DOHH2 (cell line): ENCODE data around the gene PROSER1.

Source experiments
- H3F3A ChIP-seq: fragments of 200-600 bp; sonication (generic), shearing (Covaris generic); 2 replicates; pipeline ENCODE4 v1.6.0; 2016; ENCODE audit warnings: antibody characterized with exemption, mild to moderate bottlenecking; ENCODE audit not compliant: control insufficient read depth, insufficient read depth
- H3K27ac ChIP-seq: fragments of 200-600 bp; sonication (generic); 2 replicates; pipeline ENCODE4 v1.5.1; 2014; ENCODE audit warnings: low read depth, mild to moderate bottlenecking, low read length, moderate library complexity
- H3K27me3 ChIP-seq: fragments of 200-600 bp; sonication (generic); 2 replicates; pipeline ENCODE4 v1.6.1; 2014; ENCODE audit warnings: mild to moderate bottlenecking, low read length, mixed read lengths; ENCODE audit not compliant: control insufficient read depth
- H3K36me3 ChIP-seq: fragments of 200-600 bp; sonication (generic); 2 replicates; pipeline ENCODE4 v1.6.1; 2014; ENCODE audit warnings: mild to moderate bottlenecking, low read length, moderate library complexity, mixed read lengths; ENCODE audit not compliant: control insufficient read depth
- H3K4me1 ChIP-seq: fragments of 200-600 bp; sonication (generic); 2 replicates; pipeline ENCODE4 v1.6.1; 2014; ENCODE audit warnings: mild to moderate bottlenecking, low read length, mixed read lengths; ENCODE audit not compliant: control insufficient read depth
- H3K4me2 ChIP-seq: fragments of 200-600 bp; sonication (generic); 2 replicates; pipeline ENCODE4 v1.6.0; 2014; ENCODE audit warnings: mild to moderate bottlenecking, low read length, moderate library complexity
- H3K4me3 ChIP-seq: fragments of 200-600 bp; sonication (generic); 2 replicates; pipeline ENCODE4 v1.5.1; 2014; ENCODE audit warnings: mild to moderate bottlenecking, low read length, mixed read lengths
- H3K79me2 ChIP-seq: fragments of 200-600 bp; sonication (generic); 2 replicates; pipeline ENCODE4 v1.6.1; 2014; ENCODE audit warnings: mild to moderate bottlenecking, low read length, mixed read lengths; ENCODE audit not compliant: control insufficient read depth
- H3K9me2 ChIP-seq: fragments of 200-600 bp; sonication (generic); replicated peaks from 2 replicates; pipeline ENCODE4 v1.6.1; 2014; ENCODE audit warnings: mild to moderate bottlenecking, low read length, mixed read lengths; ENCODE audit not compliant: control insufficient read depth
- H3K9me3 ChIP-seq: fragments of 200-600 bp; sonication (generic); 2 replicates; pipeline ENCODE4 v1.6.1; 2014; ENCODE audit warnings: antibody characterized with exemption, low read length, mixed read lengths; ENCODE audit not compliant: control insufficient read depth, insufficient read depth
- H4K20me1 ChIP-seq: fragments of 200-600 bp; sonication (generic); 2 replicates; pipeline ENCODE4 v1.6.0; 2014; ENCODE audit warnings: low read depth, mild to moderate bottlenecking, antibody characterized with exemption, low read length, moderate library complexity; ENCODE audit not compliant: control insufficient read depth, insufficient read depth
- CTCF ChIP-seq: fragments of 200-600 bp; sonication (generic); IDR thresholded peaks from one replicate; pipeline ENCODE4 v1.5.1; 2014; ENCODE audit warnings: antibody characterized with exemption, mild to moderate bottlenecking, low read depth, low read length; ENCODE audit not compliant: poor library complexity, severe bottlenecking
- EZH2phosphoT487 ChIP-seq: fragments of 200-600 bp; sonication (generic); IDR thresholded peaks from 2 replicates; pipeline ENCODE4 v1.6.1; 2017; ENCODE audit warnings: borderline replicate concordance, mild to moderate bottlenecking, antibody characterized with exemption, low read length, moderate library complexity, mixed read lengths

Gene PROSER1

GRCh38 chr13:38979891-38980749 is 57.8 kb downstream of the PROSER1 start:
- Histone ChIP-seq H3K4me2 (no peak overlapping the region), H3K4me1 (no peaks in the 10 kb centered on the region), H3F3A (no peaks in the 10 kb centered on the region), H4K20me1 (no peaks in the 10 kb centered on the region), H3K36me3 (no peaks in the 10 kb centered on the region), H3K79me2 (no peaks in the 10 kb centered on the region), H3K4me3 (no peak overlapping the region), H3K27ac (no peak overlapping the region), H3K27me3 (no peaks in the 10 kb centered on the region), H3K9me2 (no peaks in the 10 kb centered on the region), H3K9me3 (no peaks in the 10 kb centered on the region)
- no peak for TF ChIP-seq CTCF
- TF ChIP-seq EZH2phosphoT487, result no peak

- H3K79me2 ChIP-seq, result no peaks in the 10 kb centered on the region
- TF ChIP-seq CTCF (no peak), EZH2phosphoT487 (no peak)
- H3K27me3 ChIP-seq, result no peaks in the 10 kb centered on the region
These were observed 67.4 kb downstream of the PROSER1 start for GRCh38 chr13:38970380-38971051.

GRCh38 chr13:38969187-38969586 is 68.7 kb downstream of the PROSER1 start:
- no peaks in the 10 kb centered on the region for H3K9me3 ChIP-seq
- H3K4me2 ChIP-seq, result no peak overlapping the region
- no peaks in the 10 kb centered on the region for H3K27me3 ChIP-seq
- no peaks in the 10 kb centered on the region for H3K79me2 ChIP-seq
- H3K36me3 ChIP-seq, result no peaks in the 10 kb centered on the region
- no peak overlapping the region for H3K4me3 ChIP-seq
- no peaks in the 10 kb centered on the region for H3K9me2 ChIP-seq
- TF ChIP-seq CTCF (no peak), EZH2phosphoT487 (no peak)
- H3K27ac ChIP-seq, result no peak overlapping the region
- H4K20me1 ChIP-seq, result no peaks in the 10 kb centered on the region
- H3F3A ChIP-seq, result no peaks in the 10 kb centered on the region
- no peaks in the 10 kb centered on the region for H3K4me1 ChIP-seq

More at GRCh38 chr13:38970380-38971051, 67.4 kb downstream of the PROSER1 start:
- Histone ChIP-seq H3K4me1 (no peaks in the 10 kb centered on the region), H3K4me3 (no peak overlapping the region), H3K9me3 (no peaks in the 10 kb centered on the region), H3F3A (no peaks in the 10 kb centered on the region), H3K4me2 (no peak overlapping the region), H3K27ac (no peak overlapping the region), H4K20me1 (no peaks in the 10 kb centered on the region), H3K36me3 (no peaks in the 10 kb centered on the region), H3K9me2 (no peaks in the 10 kb centered on the region)
